ENCODE data around the gene TSHZ2.
"Not testable (repeated sequence)": the region's sequence is repeated elsewhere in the genome, so short reads cannot be mapped to it uniquely, and the experiment has no call there.

Gene TSHZ2

GRCh38 chr20:53510704-53511103 lies 538.5 kb downstream of the TSHZ2 start:
- no peak for DNase-seq (ENCODE audit: low spot score)

GRCh38 chr20:53512076-53512475 lies 539.9 kb downstream of the TSHZ2 start:
- DNase-seq (ENCODE audit: low spot score): no peak

GRCh38 chr20:53513168-53513488 lies 541.0 kb downstream of the TSHZ2 start:
- DNase-seq (ENCODE audit: low spot score): no peak

DNA sequence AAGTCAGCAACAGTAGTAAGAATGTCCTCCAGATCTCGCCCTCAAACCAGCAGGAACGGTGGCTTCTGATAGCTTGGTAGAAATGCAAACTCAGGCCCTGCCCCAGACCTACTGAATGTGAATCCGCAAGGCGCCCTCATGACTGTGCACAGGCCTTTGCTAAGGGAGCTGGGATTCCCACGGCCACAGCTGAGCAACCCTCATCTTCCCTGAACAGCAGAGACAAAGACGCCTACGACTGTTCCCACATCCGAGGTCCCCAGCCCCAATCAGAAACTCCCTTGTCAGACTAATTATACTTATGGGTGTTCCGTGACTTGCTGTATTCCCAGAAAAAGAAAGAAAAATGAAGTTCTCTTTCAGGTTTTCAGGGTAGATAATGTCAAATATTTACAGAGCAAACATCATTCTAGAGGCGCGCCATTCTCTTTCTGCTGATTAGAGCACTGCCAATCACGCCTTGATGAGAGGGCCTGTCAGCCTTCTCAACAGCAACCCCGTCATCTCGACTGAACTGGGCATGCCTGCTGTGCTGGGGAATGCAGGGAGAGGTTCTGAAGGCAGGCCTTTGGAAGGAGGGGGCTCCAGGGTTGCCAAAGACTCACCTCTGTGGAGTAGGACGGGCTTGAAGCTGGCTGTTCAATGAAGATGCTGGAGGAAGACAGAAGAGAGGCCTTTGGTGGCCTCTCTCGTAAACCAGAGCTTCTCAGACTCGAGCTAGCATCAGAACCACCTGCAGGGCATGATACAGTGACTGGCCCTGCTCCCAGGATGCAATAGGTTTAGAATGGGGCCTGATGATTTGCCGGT lies 541.5 kb downstream of the TSHZ2 start:
- DNase-seq (ENCODE audit: low spot score): no peak

GRCh38 chr20:53515749-53516148 lies 543.6 kb downstream of the TSHZ2 start:
- DNase-seq (ENCODE audit: low spot score): no peak

DNA sequence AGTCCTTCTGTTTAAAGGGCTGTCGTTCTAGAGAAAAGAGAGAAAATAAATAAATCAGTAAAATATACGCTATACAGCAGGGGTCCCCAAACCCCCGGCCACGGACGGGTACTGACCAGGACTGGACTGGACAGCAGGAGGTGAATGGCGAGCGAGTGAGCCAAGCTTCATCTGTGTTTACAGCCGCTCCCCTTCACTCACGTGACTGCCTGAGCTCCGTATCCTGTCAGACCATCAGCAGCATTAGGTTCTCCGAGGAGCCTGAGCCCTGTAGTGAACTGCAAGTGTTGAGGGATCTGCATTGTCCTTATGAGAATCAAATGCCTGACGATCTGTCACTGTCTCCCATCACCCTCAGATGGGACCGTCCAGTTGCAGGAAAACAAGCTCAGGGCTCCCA lies 545.0 kb downstream of the TSHZ2 start:
- no peak for DNase-seq (ENCODE audit: low spot score)

GRCh38 chr20:53521421-53521820 lies 549.3 kb downstream of the TSHZ2 start:
- peak; percentile 35 for DNase-seq (ENCODE audit: low spot score)

DNA sequence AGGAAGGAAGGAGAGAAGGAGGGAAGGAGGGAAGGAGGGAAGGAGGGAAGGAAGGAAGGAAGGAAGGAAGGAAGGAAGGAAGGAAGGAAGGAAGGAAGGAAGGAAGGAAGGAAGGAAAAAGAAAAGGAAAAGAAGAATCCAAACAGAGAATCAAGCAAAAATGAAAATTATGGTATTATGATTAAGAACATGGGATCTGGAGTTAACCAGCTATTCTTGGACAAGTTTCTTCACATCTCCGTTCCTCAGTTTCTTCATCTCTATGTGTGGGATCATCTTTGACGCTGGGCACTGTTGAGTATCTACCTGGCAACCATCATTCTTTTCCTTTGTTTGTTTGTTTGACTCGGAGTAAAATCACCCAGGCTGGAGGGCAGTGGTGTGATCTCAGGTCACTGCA lies 549.9 kb downstream of the TSHZ2 start:
- DNase-seq (ENCODE audit: low spot score): no peak

- no peak for DNase-seq (ENCODE audit: low spot score)
Observed at GRCh38 chr20:53522696-53523095, 550.5 kb downstream of the TSHZ2 start.

GRCh38 chr20:53523615-53524014 lies 551.5 kb downstream of the TSHZ2 start:
- DNase-seq (ENCODE audit: low spot score): not testable (repeated sequence)

- no peak for DNase-seq (ENCODE audit: low spot score)
Observed at GRCh38 chr20:53524589-53525312, 552.6 kb downstream of the TSHZ2 start.

DNA sequence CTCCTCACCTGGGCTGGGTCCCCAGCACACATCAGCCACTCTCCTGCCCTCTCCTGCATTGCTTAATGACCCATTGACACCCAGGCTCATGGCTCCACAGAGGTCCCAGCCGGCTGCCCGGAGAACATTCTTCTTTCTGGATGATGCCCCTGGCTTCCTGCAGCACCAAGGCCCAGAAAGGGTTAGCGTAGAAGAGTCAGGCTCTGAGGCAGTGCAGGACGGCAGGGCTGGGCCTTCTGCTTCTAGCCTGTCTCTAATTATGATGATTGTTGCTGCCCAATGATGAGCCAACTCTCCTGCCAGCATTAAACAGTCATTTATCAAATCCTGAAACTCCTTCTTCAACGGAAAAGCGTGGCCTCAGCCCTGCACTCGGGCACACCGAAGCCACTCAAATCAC lies 555.0 kb downstream of the TSHZ2 start:
- DNase-seq (ENCODE audit: low spot score): no peak

GRCh38 chr20:53529658-53530057 lies 557.5 kb downstream of the TSHZ2 start:
- DNase-seq (ENCODE audit: low spot score): no peak

DNA sequence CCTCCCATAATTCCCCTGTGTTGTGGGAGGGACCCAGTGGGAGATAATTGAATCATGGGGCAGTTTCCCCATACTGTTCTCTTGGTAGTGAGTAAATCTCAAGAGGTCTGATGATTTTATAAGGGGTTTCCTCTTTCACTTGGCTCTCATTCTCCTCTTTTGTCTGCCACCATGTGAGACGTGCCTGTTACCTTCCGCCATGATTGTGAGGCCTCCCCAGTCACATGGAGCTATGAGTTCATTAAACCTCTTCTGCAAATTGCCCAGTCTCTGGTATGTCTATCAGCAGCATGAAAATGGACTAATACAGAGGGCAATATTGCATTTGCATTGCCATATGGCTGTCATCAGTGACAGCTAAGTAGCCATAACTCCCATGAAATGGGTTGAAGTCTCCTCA lies 558.3 kb downstream of the TSHZ2 start:
- DNase-seq (ENCODE audit: low spot score): no peak

DNA sequence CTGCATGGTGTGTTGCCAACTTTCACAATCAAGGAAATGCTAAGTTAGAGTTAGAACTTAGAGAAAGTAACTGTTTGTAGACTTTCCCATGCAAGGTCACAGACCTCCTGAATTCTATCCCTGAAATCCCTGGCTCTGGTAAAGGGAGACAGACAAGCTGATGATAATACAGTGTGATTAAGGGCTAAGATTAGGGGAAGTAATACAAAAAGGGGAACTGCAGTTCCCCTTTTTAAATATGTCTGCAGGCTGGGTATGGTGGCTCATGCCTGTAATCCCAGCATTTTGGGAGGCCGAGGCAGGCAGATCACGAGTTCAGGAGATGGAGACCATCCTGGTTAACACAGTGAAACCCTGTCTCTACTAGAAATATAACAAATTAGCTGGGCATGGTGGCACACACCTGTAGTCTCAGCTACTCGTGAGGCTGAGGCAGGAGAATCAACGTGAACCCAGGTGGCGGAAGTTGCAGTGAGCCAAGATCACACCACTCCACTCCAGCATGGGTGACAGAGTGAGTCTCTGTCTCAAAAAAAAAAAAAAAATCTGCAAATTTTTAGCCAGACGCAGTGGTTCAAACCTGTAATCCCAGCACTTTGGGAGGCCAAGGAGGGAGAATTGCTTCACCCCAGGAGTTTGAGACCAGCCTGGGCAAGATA lies 560.6 kb downstream of the TSHZ2 start:
- DNase-seq (ENCODE audit: low spot score): not testable (repeated sequence)

DNA sequence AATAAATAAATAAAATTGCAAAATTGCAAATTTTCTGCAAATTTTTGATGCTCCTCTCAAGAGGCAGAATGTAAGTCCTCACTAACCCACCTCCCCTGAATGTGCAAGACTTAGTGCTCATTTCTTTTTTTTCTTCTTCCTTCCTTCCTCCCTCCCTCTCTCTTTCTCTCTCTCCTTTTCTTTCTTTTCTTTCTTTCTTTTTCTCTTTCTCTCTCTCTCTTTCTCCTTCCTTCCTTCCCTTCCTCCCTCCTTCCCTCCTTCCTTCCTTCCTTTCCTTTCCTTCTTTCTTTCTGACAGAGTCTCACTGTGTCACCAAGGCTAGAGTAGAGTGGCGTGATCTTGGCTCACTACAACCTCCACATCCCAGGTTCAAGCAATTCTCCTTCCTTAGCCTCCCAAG lies 561.3 kb downstream of the TSHZ2 start:
- no peak for DNase-seq (ENCODE audit: low spot score)

GRCh38 chr20:53534037-53534436 lies 561.9 kb downstream of the TSHZ2 start:
- no peak for DNase-seq (ENCODE audit: low spot score)

GRCh38 chr20:53535878-53536277 lies 563.7 kb downstream of the TSHZ2 start:
- DNase-seq (ENCODE audit: low spot score): no peak

DNA sequence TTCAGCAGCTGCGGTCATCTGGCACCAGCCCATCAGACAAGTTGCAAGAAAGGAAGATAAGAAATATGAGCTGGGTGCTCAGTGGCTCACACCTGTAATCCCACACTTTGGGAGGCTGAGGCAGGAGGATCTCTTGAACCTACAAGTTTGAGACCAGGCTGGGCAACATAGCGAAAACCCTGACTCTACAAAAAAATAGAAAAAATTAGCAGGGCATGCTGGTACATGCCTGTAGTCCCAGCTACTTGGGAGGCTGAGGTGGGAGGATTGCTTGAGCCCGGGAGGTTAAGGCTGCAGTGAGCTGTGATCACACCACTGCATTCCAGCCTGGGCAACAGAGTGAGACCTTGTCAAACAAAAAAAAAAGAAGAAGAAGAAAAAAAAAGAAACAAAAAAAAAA lies 564.2 kb downstream of the TSHZ2 start:
- DNase-seq (ENCODE audit: low spot score): not testable (repeated sequence)

DNA sequence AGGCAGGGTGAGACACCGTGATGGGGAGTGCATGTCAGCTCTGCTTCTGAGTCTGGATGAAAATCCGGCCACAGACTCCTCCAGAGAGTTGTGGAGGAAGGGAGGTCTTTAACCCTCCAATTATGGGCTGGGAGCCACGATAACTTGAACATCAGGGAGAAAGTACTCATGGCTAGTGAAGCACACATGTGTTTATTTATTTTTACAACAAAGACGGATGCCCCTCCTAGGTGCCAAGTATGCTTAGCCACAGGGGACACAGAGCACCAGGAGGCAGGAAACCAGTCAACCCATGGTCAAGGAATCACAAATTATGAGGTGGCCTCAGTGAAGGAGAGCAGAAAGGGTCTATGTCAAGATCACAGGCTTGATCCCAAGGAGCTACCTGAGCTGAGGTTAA lies 567.4 kb downstream of the TSHZ2 start:
- no peak for DNase-seq (ENCODE audit: low spot score)

All from GM03348 (cell line).